HG02973 (cell line): ENCODE measurements around the gene CHRM5.

Experiments used
- ATAC-seq: cut with Tn5 transposase; IDR thresholded peaks from one replicate; pipeline ENCODE4 v1.9.1; 2021; ENCODE audit warnings: moderate library complexity; ENCODE audit not compliant: unreplicated experiment

CHRM5 gene, protein sequence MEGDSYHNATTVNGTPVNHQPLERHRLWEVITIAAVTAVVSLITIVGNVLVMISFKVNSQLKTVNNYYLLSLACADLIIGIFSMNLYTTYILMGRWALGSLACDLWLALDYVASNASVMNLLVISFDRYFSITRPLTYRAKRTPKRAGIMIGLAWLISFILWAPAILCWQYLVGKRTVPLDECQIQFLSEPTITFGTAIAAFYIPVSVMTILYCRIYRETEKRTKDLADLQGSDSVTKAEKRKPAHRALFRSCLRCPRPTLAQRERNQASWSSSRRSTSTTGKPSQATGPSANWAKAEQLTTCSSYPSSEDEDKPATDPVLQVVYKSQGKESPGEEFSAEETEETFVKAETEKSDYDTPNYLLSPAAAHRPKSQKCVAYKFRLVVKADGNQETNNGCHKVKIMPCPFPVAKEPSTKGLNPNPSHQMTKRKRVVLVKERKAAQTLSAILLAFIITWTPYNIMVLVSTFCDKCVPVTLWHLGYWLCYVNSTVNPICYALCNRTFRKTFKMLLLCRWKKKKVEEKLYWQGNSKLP

DNA sequence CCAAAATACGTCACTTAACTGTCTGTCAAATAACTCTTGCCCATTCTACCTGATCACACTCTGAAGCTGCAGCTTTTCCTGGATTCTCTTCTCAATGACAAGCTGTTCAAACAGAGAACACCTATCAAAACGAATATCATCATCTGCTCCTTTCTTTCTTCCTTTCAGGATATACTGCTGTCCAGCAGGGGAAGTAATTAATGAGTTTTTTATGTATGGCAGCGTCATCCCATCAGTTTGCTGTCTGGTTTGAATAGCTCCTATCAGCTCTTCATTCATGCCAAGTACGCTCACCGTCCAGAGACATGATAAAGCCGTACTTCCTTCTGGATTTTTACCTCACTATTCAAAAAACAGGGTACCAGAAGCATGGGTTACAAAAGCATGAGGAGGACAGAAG is at the start of gene CHRM5:
CHRM5 (plus strand) TSS at position 274 of the 400 bp plus-strand sequence. CDS start 94,221 bp downstream, outside the sequence.
- ATAC-seq, result no peak

DNA sequence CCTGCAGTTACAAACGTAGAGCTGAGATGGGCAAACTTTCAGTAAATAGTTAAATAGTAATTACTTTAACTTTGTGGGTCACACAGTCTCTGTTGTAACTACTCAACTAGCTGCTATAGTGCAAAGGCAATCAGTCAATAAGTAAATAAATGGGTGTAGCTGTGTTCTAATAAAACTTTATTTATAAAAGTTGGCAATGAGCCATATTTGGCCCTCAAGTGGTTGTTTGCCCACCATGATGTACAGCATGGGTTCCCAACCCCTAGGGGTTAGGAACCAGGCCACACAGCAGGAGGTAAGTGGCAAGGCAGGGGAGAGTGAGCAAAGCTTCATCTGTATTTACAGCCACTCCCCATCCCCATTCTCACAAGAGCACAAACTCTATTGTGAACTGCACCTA is 44.9 kb upstream of the CHRM5 start:
- no peak for ATAC-seq

DNA sequence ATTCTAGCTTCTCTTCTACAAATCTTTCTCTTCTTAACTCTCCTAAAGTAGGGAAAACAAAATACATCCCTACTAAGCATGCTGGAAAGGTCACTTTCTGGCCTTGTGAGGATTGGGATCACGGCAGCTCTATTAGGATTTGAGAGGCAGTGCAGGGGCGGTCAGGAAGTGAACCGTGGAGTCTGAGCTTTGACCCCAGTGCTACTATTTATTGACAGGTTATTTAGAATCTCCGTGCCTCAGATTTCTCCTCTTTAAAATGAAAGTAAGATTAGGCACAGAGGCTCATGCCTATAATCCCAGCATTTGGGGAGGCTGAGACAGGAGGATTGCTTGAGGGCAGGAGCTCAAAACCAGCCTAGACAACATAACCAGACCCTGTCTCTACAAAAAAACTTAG is 42.0 kb upstream of the CHRM5 start:
- no peak for ATAC-seq

DNA sequence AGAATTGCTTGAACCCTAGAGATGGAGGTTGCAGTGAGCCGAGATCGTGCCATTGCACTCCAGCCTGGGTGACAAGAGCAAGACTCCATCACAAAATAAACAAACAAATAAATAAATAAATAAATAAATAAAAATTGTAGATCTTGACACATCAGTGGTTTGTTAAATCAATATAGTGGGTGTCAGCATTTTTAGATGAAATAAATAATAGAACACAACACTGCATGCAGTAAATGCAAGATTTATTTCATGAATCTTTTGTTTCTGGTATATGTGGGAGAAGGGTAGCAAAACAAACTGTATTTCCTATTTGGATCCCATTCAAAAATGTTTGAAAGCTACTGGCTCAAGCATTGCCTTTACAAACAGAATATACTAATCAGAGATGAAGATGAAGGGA is 35.6 kb upstream of the CHRM5 start:
- ATAC-seq, result no peak

DNA sequence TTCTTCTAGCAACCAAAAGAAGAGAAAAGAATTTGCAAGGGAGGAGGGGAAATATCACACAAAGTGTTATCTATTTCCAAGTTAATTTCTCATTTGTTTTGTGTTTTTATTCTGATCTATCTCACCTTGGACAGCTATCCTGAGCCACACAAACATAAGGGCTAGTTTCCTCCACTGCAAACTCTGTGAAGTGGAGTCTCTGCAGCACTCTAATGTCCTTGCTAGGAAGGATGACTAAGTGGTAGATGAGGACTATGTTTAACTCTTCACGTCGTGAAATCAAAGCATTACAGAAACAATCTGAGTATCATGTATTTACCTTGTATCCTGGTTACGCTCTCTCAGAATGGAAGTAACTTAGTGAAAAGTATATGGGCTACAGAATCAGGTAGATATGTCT is 33.9 kb upstream of the CHRM5 start:
- ATAC-seq, result no peak

DNA sequence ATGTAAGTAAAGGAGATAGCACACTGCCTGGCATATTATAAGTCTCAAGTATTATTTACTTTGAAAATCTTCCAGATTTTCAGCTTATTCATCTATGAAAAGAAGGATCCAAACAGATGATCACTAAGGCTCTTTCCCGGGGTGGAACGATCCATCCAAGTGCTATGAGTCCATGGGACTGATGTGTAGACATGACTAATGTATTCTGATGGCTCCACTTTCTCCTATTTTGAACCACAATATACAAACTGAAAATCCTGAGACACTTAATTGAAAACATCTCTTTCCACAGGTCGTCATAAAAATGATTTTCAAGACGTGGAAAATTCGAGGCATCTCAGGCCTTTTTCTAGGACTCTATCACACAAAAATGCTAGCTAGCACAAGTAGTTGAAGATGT is 33.4 kb upstream of the CHRM5 start:
- ATAC-seq, result no peak

DNA sequence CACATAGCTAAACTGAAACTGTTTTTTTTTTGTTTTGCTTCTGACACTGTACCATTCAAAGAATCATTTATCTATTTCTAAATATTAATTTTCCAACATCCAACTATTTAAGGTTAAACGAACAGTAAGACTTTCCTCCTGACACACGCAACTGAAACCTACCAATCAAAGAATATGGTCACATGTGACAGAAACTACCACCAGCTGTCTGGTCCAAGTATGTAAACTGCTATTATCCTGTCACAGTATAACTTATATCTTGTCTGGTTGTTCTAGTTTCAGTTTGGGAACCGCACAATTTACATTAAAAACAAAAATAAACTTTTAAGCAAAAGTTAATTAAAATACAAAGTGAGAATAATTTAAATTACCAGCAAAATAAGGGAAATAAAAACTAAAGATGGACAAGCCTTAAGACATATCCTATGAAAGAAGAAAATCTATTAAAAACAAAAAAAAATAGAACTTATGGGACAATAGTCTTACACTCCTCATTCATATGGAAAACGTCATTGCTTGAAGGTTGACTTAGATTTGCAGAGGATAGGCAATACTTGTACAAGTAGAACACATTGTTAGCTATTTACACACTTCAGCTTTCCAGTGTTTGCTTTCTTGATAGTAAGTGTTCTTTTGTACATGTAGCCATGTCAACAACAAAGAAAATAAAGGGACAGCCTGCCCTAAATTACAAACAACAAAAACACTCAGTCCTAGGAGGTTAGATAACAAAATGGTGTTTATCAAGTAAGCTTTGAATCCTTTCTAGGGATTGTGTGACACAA is 26.8 kb upstream of the CHRM5 start:
- ATAC-seq, result no peak

DNA sequence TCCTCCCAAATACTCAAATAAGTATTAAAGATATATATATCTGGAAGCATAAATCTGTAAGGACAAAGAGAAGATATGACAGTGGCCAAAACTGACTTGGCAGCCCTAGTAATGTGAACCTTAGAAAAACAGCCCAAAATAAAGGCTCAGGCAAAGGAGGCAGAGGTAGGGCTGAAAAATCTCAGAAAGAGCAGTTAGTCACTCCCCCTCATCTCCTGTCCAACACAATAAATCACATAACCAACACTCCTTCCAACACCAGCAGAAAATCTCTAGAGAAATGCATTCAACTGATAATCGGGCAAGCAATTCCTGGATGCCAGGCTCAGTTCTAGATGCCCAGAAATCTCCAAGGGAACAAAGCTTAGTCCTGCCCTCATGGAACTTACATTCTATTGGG is 22.1 kb upstream of the CHRM5 start:
- no peak for ATAC-seq

DNA sequence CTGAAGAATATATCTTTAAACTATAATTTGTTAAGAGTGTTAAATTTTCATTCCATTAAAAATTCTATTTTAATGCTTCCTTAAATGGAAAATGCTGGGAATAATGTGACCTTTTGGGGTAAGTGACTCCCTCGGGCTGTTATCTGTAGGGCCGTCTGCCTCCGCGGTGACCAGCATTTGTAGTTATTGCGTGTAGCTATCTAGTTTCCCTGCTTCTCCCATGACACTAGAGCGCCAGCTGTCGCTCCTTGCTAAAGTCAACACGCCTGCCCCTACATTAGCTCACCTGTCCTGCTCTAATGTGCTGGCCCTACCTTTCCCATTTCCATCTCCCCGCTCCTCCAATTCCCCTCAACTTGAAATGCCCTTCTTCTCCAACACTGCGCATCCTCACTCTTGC is 12.4 kb upstream of the CHRM5 start:
- ATAC-seq, result no peak

DNA sequence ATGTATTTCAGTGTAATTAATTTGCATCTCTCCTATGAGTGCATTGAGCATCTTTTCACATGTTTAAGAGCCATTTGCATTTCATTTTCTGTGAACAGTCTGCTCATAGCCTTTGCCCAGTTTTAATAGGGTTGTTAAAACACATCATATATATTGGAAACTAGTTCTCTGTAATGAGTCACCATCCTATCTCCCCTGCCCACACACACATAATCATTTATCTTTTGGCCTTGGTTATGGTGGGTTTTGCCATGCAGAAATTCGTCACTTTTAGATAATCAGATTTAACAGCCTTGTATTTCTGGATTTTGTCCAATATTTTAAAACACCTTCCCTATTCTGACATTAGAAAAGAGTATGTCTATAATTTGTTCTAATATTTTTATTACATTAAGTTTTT is 11.9 kb upstream of the CHRM5 start:
- ATAC-seq, result no peak

DNA sequence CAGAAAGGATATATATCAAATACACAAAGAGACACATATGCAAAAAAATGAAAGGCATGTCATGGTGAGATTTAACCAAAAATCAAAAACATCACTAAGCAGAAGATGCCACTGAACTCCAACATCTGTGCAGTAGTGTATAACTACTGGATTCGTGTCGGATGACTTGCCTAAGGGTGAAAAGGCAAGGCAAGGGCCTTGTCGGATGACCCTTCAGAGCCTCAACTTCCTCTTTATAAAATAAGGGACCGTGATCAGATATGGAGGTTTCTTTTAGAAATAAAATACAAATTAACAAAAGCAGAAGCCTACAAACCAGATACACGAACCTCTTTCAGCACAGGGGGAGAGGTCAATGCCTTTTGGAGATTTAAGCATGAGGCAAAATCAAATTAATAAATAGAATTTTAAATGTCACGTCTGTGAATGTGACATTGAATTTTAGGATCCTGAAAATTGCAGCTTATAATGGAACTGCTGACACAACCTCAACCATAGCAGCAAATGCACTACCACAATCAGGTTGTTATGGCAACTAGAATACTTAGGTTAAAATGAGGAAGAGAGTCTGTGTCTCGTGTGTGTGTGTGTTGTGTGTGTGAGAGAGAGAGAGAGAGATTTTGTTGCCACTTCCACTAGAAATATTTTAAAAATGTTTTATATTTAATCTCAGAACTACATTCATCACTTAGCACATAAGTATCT is 8.3 kb upstream of the CHRM5 start:
- no peak for ATAC-seq

DNA sequence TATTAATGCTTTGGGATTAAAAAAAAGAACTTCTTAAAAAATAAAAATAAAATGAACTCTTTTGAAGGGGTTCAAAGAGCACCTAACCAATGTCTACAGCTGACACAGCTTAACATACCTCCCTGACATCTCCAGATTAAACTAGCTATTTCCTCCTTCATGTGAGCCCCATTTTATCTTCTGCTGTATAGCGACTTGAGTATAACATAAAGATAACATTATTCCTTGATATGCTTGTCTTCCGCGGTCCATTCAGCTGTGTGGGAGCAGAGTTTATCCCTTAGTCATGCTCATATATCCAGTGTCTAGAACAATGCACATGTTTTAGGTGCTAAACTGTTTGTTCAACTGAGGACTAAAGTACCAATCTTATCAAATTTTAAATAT is 7.8 kb upstream of the CHRM5 start:
- no peak for ATAC-seq

DNA sequence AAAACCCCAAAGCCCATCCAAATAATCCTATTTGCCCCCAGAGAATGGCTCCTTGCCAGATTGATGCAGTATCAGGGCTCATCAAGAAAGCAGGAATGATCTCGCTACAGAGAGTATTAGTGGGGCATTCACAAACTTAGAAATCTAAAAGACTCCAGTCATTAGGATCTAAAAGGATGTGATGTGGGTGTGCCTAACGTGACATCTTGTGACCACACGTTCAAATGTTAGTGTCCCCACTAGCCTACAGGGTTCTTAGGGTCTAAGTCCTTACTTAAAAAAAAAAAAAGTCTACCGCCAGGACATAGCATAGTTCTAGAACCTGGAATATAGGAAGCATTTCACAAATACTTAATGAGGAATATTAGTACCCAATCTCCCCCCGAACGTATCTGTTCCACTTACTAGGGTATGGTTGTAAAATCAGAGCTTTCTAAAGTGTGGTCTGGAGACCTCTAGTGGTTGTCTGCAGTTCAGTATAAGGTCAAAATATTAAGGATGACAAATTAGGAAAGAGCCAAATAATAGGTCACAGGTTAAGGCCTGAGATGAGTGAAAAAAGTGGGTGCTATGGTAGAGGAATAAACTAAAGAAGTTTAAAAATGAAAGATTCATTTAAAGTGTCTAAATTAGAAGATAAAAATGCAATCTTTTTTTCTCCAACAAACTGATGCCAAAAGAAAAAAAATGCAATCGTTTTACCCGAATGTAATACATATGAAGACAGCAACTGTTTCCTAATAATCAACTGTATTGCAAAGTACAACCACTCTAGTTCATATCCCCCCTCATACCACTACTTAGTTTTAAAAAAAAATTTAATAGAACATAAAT is 4.2 kb upstream of the CHRM5 start:
- no peak for ATAC-seq

DNA sequence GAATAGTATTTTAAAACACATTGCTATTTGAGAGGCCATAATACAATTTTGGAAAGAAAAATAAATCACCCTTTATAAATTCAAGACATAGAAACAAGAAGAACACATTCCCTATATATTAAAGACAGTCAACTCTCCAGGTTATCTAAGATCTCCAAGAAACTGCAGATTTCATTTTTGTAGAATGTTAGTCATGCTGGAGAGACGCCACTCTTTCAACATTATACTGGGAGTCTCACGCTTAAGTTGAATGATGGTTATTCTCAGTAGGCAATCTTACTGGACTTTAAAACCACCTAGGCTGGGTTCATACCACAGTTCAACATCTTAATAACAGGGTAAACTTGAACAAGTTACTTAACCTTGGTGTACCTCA is 3.6 kb upstream of the CHRM5 start:
- ATAC-seq, result no peak

DNA sequence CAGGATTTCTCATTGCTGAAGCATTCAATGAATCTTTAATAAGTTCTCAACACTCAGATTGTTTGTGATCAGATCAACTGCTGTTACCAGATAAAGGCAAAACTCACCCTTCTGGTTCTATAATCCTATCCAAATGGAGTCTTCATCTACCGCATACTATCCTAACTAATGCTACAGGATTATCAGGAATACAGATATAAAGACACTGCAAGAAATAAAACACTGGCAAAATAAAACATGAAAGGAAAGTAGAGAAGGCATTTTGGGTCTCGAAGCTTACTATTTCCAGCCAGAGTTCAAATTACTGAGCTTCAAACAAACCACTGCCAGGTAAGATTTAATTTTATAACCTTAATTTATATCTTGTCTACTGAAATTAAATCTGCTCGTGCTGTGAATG is 524 bp downstream of the CHRM5 start:
- ATAC-seq, result no peak

DNA sequence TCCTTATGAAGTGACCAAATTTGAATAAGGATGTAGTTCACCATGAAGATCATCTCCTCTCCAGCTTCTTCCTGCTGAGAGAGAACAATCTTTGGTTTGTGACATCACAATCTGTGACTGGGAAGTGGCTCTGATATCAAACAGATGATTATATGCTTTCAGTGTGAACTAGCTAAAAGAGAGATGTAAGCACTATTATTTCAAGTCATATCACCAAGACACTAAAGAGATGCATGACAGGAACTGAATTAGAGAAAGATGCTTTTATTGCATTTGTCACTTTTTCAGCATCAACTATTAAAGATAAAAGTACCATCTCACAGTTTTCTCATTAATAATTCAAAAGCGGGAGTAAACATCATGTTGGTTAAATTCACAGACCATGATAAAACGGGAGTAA is 3.5 kb downstream of the CHRM5 start:
- no peak for ATAC-seq

DNA sequence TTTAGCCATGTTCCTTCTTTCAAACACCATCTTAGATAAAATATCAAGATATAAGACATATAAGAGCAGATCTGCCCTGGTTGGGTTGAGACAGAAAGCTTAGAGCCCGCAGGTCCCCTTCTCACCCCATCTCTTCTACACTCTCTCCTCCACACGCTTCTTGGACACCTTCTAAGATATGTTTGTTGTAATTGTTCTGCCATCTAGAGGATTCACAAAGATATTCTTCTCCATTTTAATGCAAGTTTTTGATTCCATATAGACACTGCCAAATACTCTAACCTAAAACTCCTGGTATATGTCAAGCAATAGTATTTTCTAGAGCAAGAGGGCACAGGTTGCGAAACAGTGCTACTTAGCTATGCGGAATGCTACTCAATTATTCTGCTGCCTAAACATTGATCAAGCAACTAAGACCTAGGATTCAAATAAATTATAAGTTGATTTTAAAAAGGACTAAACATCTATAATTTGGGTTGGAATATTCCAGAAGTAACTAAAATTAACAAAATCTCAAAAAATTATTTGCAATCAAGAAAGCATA is 6.8 kb downstream of the CHRM5 start:
- no peak for ATAC-seq

DNA sequence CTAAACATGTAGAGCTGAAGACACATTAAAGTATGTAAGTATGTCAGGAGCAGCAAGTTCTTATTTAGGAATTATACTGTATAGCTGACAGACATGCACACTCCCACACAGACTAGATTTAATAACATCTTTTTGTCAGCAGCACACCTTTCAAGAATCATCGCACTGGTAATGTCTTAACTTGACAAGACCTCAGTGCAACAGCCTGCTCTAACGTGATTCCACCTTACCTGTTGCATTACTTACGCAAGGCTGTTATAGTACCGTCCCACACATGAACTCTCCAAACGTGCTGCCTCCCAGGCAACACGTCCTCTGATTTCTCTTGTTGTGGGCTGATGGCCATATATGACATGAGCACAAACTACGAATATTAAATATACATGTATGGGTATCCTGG is 11.9 kb downstream of the CHRM5 start:
- no peak for ATAC-seq

DNA sequence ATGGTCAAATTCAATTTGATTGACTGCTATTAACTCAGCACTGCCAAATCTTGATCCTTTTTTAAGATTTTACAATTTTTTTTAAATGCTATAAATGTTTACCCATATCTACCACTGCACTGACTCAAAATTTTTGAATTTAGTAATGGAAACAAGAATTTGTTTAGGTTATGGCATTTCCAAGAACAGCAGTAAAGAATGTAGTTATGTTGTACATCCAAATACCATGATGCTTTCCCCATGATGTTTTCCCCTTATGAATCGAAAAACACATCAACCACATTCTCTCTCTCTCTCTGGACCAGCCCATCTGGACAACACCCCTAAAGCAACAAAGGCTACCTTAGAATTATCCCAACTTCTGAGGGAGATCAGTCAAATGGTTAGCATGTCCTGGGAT is 14.2 kb downstream of the CHRM5 start:
- ATAC-seq, result no peak

DNA sequence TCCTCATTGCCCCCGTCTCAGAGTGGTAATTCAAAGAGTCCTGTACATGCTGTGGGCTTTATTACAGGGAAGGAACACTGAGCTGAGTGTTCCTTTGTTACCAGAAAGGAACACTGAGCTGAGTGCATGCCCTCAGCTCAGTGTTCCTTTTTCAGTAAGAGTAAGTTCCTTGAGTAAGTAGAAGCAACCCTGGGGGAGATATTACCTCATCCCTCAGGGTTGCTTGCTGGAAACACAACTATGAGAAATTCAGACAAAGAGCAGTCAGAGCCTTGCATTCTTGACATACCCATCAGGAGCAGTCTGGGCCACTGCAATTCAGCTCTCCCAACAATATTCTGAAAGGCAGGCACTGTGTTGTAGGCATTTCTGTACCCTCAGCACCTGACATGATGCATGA is 17.0 kb downstream of the CHRM5 start:
- no peak for ATAC-seq
